PC-3 (cell line): ENCODE data around the gene ACOXL. TPM values are rescaled to one million over a fixed set of nuclear protein-coding genes. Genes with fewer than 3 reads are reported as not detected.

Experiments
- ATAC-seq: fragments of 200-7000 bp; cut with Tn5 transposase; 2 replicates; pipeline ENCODE4 v1.9.1; 2020; ENCODE audit warnings: mild to moderate bottlenecking, moderate library complexity
- BruUV-seq: library from RNA; stranded (reverse); fragments of 400-500 nt; replicated peaks from 2 replicates; lab custom pipeline; 2021; lab: Mats Ljungman, UMichigan
- CTCF ChIA-PET: fragments of 300-600 bp; sonication (Branson Sonifier 250); formaldehyde crosslinking; loops from one replicate; lab custom pipeline; 2022; ENCODE audit warnings: antibody characterized with exemption; lab: Charles Lee
- POLR2A ChIA-PET: fragments of 300-600 bp; sonication (Branson Sonifier 250); formaldehyde crosslinking; loops from one replicate; lab custom pipeline; 2022; ENCODE audit warnings: antibody characterized with exemption; ENCODE audit not compliant: unreplicated experiment; lab: Charles Lee
- DNase-seq: peaks from one replicate; pipeline ENCODE4 v3.0.0-alpha.2; 2015
- H2AFZ ChIP-seq: fragments of 300-600 bp; sonication (generic); 2 replicates; pipeline ENCODE4 v1.6.0; 2016; ENCODE audit warnings: antibody characterized with exemption, low read length
- H3F3A ChIP-seq: fragments of 300-600 bp; sonication (generic); one replicate; pipeline ENCODE4 v1.6.0; 2017; ENCODE audit warnings: antibody characterized with exemption, low read length, control low read depth, mild to moderate bottlenecking; ENCODE audit not compliant: unreplicated experiment
- H3K27ac ChIP-seq: fragments of 300-600 bp; sonication (generic); 2 replicates; pipeline ENCODE4 v1.5.1; 2016; ENCODE audit warnings: mild to moderate bottlenecking, low read length
- H3K27me3 ChIP-seq: fragments of 300-600 bp; sonication (generic); 2 replicates; pipeline ENCODE4 v1.6.1; 2016; ENCODE audit warnings: low read length, mixed read lengths
- H3K36me3 ChIP-seq: fragments of 300-600 bp; sonication (generic); 2 replicates; pipeline ENCODE4 v1.6.1; 2016; ENCODE audit warnings: low read depth, mixed run types, low read length, mixed read lengths
- H3K4me1 ChIP-seq: fragments of 300-600 bp; sonication (generic); 2 replicates; pipeline ENCODE4 v1.5.1; 2016; ENCODE audit warnings: low read length; ENCODE audit not compliant: insufficient read depth
- H3K4me2 ChIP-seq: fragments of 300-600 bp; sonication (generic); 2 replicates; pipeline ENCODE4 v1.6.0; 2016; ENCODE audit warnings: low read length
- H3K4me3 ChIP-seq: fragments of 300-600 bp; sonication (generic); 2 replicates; pipeline ENCODE4 v1.5.1; 2016; ENCODE audit warnings: mild to moderate bottlenecking, low read length, mixed read lengths
- H3K79me2 ChIP-seq: fragments of 300-600 bp; sonication (generic); 2 replicates; pipeline ENCODE4 v1.6.1; 2017; ENCODE audit warnings: low read length, mixed read lengths
- H3K9ac ChIP-seq: fragments of 300-600 bp; sonication (generic); 2 replicates; pipeline ENCODE4 v1.6.0; 2016; ENCODE audit warnings: mild to moderate bottlenecking, low read length
- H3K9me2 ChIP-seq: fragments of 300-600 bp; sonication (generic); replicated peaks from 2 replicates; pipeline ENCODE4 v1.6.1; 2016; ENCODE audit warnings: mixed run types, low read length, mixed read lengths
- H3K9me3 ChIP-seq: fragments of 300-600 bp; sonication (generic); 2 replicates; pipeline ENCODE4 v1.6.1; 2016; ENCODE audit warnings: low read length, mixed read lengths
- H4K20me1 ChIP-seq: fragments of 300-600 bp; sonication (generic); 2 replicates; pipeline ENCODE4 v1.6.1; 2016; ENCODE audit warnings: low read length, mixed read lengths
- EZH2 ChIP-seq: fragments of 300-600 bp; sonication (generic); IDR thresholded peaks from one replicate; pipeline ENCODE4 v1.6.1; 2017; ENCODE audit warnings: antibody characterized with exemption, mild to moderate bottlenecking, low read length; ENCODE audit not compliant: unreplicated experiment
- EZH2phosphoT487 ChIP-seq: fragments of 300-600 bp; sonication (generic); IDR thresholded peaks from 2 replicates; pipeline ENCODE4 v1.6.1; 2018; ENCODE audit warnings: mild to moderate bottlenecking, antibody characterized with exemption, low read length, borderline replicate concordance
- intact Hi-C: fragments of 100-400 bp; cut with micrococcal nuclease; formaldehyde crosslinking; loops from 2 replicates; pipeline ENCODE4 v1.9.0; 2023
- total RNA-seq: library from RNA; depleted of rRNA; stranded (reverse); fragments of >200 nt; gene quantifications from 2 replicates; pipeline ENCODE4 v1.2.3, GENCODE V29; 2014; rRNA removed
- TF ChIP-seq, protein P1 (sequence below): fragments of 300-600 bp; sonication (generic); conservative IDR thresholded peaks from 2 replicates; pipeline ENCODE4 v1.5.1; 2017; ENCODE audit warnings: antibody characterized with exemption, low read depth, mild to moderate bottlenecking, low read length

Gene ACOXL
- total RNA-seq, 1 experiment from 2014 or later: 16.3 TPM

DNA sequence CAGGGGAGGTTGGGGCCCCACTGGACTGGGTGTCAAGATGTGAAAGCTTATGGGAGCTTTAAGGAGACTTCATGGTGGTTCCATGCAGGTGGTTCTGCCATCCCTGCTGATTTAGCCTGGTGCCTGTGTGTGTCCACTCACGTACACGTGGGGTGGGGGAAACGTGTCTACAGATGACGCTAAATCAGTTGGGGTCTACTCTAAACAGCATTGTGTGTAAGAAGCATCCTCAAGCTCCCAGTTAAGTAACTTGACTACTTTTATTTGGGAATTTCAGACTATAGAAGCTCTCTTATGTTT, 435.4 kb downstream of the ACOXL start:
- TF ChIP-seq EZH2: no peak
- TF ChIP-seq, protein P1, sequence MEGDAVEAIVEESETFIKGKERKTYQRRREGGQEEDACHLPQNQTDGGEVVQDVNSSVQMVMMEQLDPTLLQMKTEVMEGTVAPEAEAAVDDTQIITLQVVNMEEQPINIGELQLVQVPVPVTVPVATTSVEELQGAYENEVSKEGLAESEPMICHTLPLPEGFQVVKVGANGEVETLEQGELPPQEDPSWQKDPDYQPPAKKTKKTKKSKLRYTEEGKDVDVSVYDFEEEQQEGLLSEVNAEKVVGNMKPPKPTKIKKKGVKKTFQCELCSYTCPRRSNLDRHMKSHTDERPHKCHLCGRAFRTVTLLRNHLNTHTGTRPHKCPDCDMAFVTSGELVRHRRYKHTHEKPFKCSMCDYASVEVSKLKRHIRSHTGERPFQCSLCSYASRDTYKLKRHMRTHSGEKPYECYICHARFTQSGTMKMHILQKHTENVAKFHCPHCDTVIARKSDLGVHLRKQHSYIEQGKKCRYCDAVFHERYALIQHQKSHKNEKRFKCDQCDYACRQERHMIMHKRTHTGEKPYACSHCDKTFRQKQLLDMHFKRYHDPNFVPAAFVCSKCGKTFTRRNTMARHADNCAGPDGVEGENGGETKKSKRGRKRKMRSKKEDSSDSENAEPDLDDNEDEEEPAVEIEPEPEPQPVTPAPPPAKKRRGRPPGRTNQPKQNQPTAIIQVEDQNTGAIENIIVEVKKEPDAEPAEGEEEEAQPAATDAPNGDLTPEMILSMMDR: no peak
- no peak for TF ChIP-seq EZH2phosphoT487
- ChIA-PET CTCF (interaction anchor here (0.6 kb wide), 1 partner anchor 29 kb away, joined by 3 read pairs; no protein-coding TSS in a partner anchor), POLR2A (interaction anchor here (0.5 to 1.0 kb wide), 4 partner anchors 35 to 1989 kb away, joined by 3 to 14 read pairs (median 4); partner anchors contain the start of gene BCL2L11)
- Histone ChIP-seq H3K4me2 (peak overlapping the region; percentile 69), H3K27me3 (no peaks in the 10 kb centered on the region), H4K20me1 (no peaks in the 10 kb centered on the region), H3K9ac (no peak overlapping the region), H3K27ac (peak overlapping the region; percentile 43), H3K36me3 (peaks cover 19% of the 10 kb centered on the region; the same call in 1 of the 2 replicates), H3F3A (no peaks in the 10 kb centered on the region), H3K79me2 (no peaks in the 10 kb centered on the region), H3K9me3 (no peaks in the 10 kb centered on the region), H2AFZ (no peak overlapping the region), H3K4me3 (no peak overlapping the region), H3K4me1 (peaks cover 31% of the 10 kb centered on the region), H3K9me2 (no peaks in the 10 kb centered on the region)
- intact Hi-C loops: no loop called here
- no TSS peak for BruUV-seq
- ATAC-seq (no peak), DNase-seq (no peak)

Other genes with a start within 250 kb of the ACOXL start
- 17.6 and 28.0 TPM in 2 replicates for gene RGPD6, start 155.4 kb upstream of the ACOXL start, total RNA-seq
- gene BUB1, start 54.5 kb upstream of the ACOXL start, total RNA-seq: 80.1 and 89.8 TPM in 2 replicates